ENCODE results near the gene GLIS2. TPM values are rescaled to one million over a fixed set of nuclear protein-coding genes. Genes with fewer than 3 reads are reported as not detected.

The GLIS2 gene
- total RNA-seq, 1 experiment from 2014 or later = 2.1 TPM

DNA sequence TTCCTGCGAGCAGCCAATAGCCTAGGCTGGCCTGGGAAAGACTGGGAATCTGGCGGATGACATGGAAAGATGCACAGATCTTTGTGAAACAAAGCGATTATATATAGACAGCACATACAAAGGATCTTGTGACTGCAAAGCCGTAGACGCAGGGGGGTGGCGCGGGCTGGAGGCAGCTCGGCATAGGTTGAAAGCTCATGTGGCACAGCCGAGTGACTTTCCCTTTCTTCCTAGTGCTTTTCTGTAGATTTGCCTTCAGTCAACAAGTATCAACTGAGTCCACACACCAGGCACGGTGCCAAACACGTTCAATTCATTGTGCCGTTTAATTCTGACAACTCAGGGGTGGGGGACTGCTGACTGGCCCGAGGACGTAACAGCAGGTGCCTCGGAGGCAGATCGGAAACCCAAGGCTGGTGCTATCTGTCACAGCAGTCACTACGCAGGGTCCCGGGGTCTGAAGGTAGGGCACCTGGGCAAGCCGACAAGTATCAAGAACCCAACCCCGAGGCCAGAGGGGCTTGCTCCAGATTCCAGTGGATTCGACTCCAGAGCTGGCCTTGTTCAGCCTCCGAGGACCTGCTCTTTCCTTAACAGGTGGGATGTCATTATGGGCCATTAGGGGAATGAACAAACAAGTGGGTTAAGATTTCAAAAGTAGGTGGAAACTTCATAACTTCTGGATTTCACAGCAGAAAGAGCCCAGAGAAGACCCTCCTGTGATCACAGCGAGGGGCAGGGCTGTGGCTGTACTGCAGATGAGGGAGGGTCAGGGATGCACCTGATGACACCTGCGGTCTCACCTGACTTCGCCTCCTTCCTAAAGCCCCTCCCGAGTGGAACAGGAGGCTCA lies 29.3 kb downstream of the GLIS2 start:
- ChIA-PET CTCF (no interaction called here), POLR2A (ENCODE audit: unreplicated experiment) (no interaction called here)
- intact Hi-C loops (cut with micrococcal nuclease) = no loop called here
- H4K20me1 ChIP-seq (ENCODE audit: low read length) = peaks cover 5% of the 10 kb centered on the region; the same call in 1 of the 2 replicates
- TF ChIP-seq EZH2 (IDR thresholded peaks at IDR 0.05; ENCODE audit: low read length, unreplicated experiment) = no peak
- TF ChIP-seq, protein P1, sequence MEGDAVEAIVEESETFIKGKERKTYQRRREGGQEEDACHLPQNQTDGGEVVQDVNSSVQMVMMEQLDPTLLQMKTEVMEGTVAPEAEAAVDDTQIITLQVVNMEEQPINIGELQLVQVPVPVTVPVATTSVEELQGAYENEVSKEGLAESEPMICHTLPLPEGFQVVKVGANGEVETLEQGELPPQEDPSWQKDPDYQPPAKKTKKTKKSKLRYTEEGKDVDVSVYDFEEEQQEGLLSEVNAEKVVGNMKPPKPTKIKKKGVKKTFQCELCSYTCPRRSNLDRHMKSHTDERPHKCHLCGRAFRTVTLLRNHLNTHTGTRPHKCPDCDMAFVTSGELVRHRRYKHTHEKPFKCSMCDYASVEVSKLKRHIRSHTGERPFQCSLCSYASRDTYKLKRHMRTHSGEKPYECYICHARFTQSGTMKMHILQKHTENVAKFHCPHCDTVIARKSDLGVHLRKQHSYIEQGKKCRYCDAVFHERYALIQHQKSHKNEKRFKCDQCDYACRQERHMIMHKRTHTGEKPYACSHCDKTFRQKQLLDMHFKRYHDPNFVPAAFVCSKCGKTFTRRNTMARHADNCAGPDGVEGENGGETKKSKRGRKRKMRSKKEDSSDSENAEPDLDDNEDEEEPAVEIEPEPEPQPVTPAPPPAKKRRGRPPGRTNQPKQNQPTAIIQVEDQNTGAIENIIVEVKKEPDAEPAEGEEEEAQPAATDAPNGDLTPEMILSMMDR (conservative IDR thresholded peaks at IDR 0.05; ENCODE audit: low read depth, low read length) = no peak
- no peak for TF ChIP-seq EZH2phosphoT487 (IDR thresholded peaks at IDR 0.05; ENCODE audit: borderline replicate concordance, low read length)
- H2AFZ ChIP-seq (ENCODE audit: low read length) = no peak overlapping the region
- H3K27me3 ChIP-seq (ENCODE audit: low read length) = no peaks in the 10 kb centered on the region
- H3K4me2 ChIP-seq (ENCODE audit: low read length) = no peak overlapping the region
- no peak for DNase-seq
- no peaks in the 10 kb centered on the region for H3K9me2 ChIP-seq (replicated peaks; ENCODE audit: low read length)
- ATAC-seq = peak; percentile 42; the same call in 1 of the 2 replicates
- H3K4me1 ChIP-seq (ENCODE audit: insufficient read depth, low read length) = no peaks in the 10 kb centered on the region
- H3K79me2 ChIP-seq (ENCODE audit: low read length) = peaks cover 64% of the 10 kb centered on the region
- no peaks in the 10 kb centered on the region for H3F3A ChIP-seq (ENCODE audit: low read length, unreplicated experiment)
- H3K9ac ChIP-seq (ENCODE audit: low read length) = no peak overlapping the region
- no TSS peak for BruUV-seq (replicated peaks)
- no peaks in the 10 kb centered on the region for H3K36me3 ChIP-seq (ENCODE audit: low read depth, low read length)
- H3K9me3 ChIP-seq (ENCODE audit: low read length) = no peaks in the 10 kb centered on the region
- no peak overlapping the region for H3K27ac ChIP-seq (ENCODE audit: low read length)
- H3K4me3 ChIP-seq (ENCODE audit: low read length) = no peak overlapping the region

GRCh38 chr16:4345836-4346781 lies 30.2 kb downstream of the GLIS2 start:
- H3K27ac ChIP-seq (ENCODE audit: low read length) = no peak overlapping the region
- no peak overlapping the region for H3K4me3 ChIP-seq (ENCODE audit: low read length)
- CTCF ChIA-PET = interaction anchor here (1.2 kb wide), 1 partner anchor 56 kb away, joined by 3 read pairs; no protein-coding TSS in a partner anchor
- POLR2A ChIA-PET (ENCODE audit: unreplicated experiment) = interaction anchor here (0.5 kb wide), 1 partner anchor 73 kb away, joined by 8 read pairs; the partner anchor contains the start of gene TFAP4
- H2AFZ ChIP-seq (ENCODE audit: low read length) = no peak overlapping the region
- H3K79me2 ChIP-seq (ENCODE audit: low read length) = peaks cover 73% of the 10 kb centered on the region
- no peaks in the 10 kb centered on the region for H3F3A ChIP-seq (ENCODE audit: low read length, unreplicated experiment)
- H3K4me2 ChIP-seq (ENCODE audit: low read length) = no peak overlapping the region
- H3K27me3 ChIP-seq (ENCODE audit: low read length) = no peaks in the 10 kb centered on the region
- H3K36me3 ChIP-seq (ENCODE audit: low read depth, low read length) = no peaks in the 10 kb centered on the region
- intact Hi-C loops (cut with micrococcal nuclease) = no loop called here
- ATAC-seq (no peak), DNase-seq (no peak)
- H3K9me2 ChIP-seq (replicated peaks; ENCODE audit: low read length) = no peaks in the 10 kb centered on the region
- no peaks in the 10 kb centered on the region for H3K4me1 ChIP-seq (ENCODE audit: insufficient read depth, low read length)
- TF ChIP-seq EZH2 (IDR thresholded peaks at IDR 0.05; ENCODE audit: low read length, unreplicated experiment) (no peak), EZH2phosphoT487 (IDR thresholded peaks at IDR 0.05; ENCODE audit: borderline replicate concordance, low read length) (no peak)
- TF ChIP-seq, protein P1 (conservative IDR thresholded peaks at IDR 0.05; ENCODE audit: low read depth, low read length) = no peak
- peaks cover 5% of the 10 kb centered on the region; the same call in 1 of the 2 replicates for H4K20me1 ChIP-seq (ENCODE audit: low read length)
- H3K9me3 ChIP-seq (ENCODE audit: low read length) = no peaks in the 10 kb centered on the region
- no TSS peak for BruUV-seq (replicated peaks)
- no peak overlapping the region for H3K9ac ChIP-seq (ENCODE audit: low read length)
